DOHH2 (cell line): Measurements from ENCODE around the gene RD3L.
A peak's percentile ranks its signal among the peaks of the same experiment; 100 is the strongest.

Experiments used
- H3F3A ChIP-seq: fragments of 200-600 bp; sonication (generic), shearing (Covaris generic); 2 replicates; pipeline ENCODE4 v1.6.0; 2016; ENCODE audit warnings: antibody characterized with exemption, mild to moderate bottlenecking; ENCODE audit not compliant: control insufficient read depth, insufficient read depth
- H3K27ac ChIP-seq: fragments of 200-600 bp; sonication (generic); 2 replicates; pipeline ENCODE4 v1.5.1; 2014; ENCODE audit warnings: low read depth, mild to moderate bottlenecking, low read length, moderate library complexity
- H3K27me3 ChIP-seq: fragments of 200-600 bp; sonication (generic); 2 replicates; pipeline ENCODE4 v1.6.1; 2014; ENCODE audit warnings: mild to moderate bottlenecking, low read length, mixed read lengths; ENCODE audit not compliant: control insufficient read depth
- H3K36me3 ChIP-seq: fragments of 200-600 bp; sonication (generic); 2 replicates; pipeline ENCODE4 v1.6.1; 2014; ENCODE audit warnings: mild to moderate bottlenecking, low read length, moderate library complexity, mixed read lengths; ENCODE audit not compliant: control insufficient read depth
- H3K4me1 ChIP-seq: fragments of 200-600 bp; sonication (generic); 2 replicates; pipeline ENCODE4 v1.6.1; 2014; ENCODE audit warnings: mild to moderate bottlenecking, low read length, mixed read lengths; ENCODE audit not compliant: control insufficient read depth
- H3K4me2 ChIP-seq: fragments of 200-600 bp; sonication (generic); 2 replicates; pipeline ENCODE4 v1.6.0; 2014; ENCODE audit warnings: mild to moderate bottlenecking, low read length, moderate library complexity
- H3K4me3 ChIP-seq: fragments of 200-600 bp; sonication (generic); 2 replicates; pipeline ENCODE4 v1.5.1; 2014; ENCODE audit warnings: mild to moderate bottlenecking, low read length, mixed read lengths
- H3K79me2 ChIP-seq: fragments of 200-600 bp; sonication (generic); 2 replicates; pipeline ENCODE4 v1.6.1; 2014; ENCODE audit warnings: mild to moderate bottlenecking, low read length, mixed read lengths; ENCODE audit not compliant: control insufficient read depth
- H3K9me2 ChIP-seq: fragments of 200-600 bp; sonication (generic); replicated peaks from 2 replicates; pipeline ENCODE4 v1.6.1; 2014; ENCODE audit warnings: mild to moderate bottlenecking, low read length, mixed read lengths; ENCODE audit not compliant: control insufficient read depth
- H3K9me3 ChIP-seq: fragments of 200-600 bp; sonication (generic); 2 replicates; pipeline ENCODE4 v1.6.1; 2014; ENCODE audit warnings: antibody characterized with exemption, low read length, mixed read lengths; ENCODE audit not compliant: control insufficient read depth, insufficient read depth
- H4K20me1 ChIP-seq: fragments of 200-600 bp; sonication (generic); 2 replicates; pipeline ENCODE4 v1.6.0; 2014; ENCODE audit warnings: low read depth, mild to moderate bottlenecking, antibody characterized with exemption, low read length, moderate library complexity; ENCODE audit not compliant: control insufficient read depth, insufficient read depth
- EZH2phosphoT487 ChIP-seq: fragments of 200-600 bp; sonication (generic); IDR thresholded peaks from 2 replicates; pipeline ENCODE4 v1.6.1; 2017; ENCODE audit warnings: borderline replicate concordance, mild to moderate bottlenecking, antibody characterized with exemption, low read length, moderate library complexity, mixed read lengths
- TF ChIP-seq, protein P1 (sequence below): fragments of 200-600 bp; sonication (generic); IDR thresholded peaks from one replicate; pipeline ENCODE4 v1.5.1; 2014; ENCODE audit warnings: antibody characterized with exemption, mild to moderate bottlenecking, low read depth, low read length; ENCODE audit not compliant: poor library complexity, severe bottlenecking

RD3L gene

GRCh38 chr14:103915616-103916015 lies 26.7 kb downstream of the RD3L start:
- peaks cover 4% of the 10 kb centered on the region; the same call in 1 of the 2 replicates for H3K4me1 ChIP-seq
- TF ChIP-seq, protein P1, sequence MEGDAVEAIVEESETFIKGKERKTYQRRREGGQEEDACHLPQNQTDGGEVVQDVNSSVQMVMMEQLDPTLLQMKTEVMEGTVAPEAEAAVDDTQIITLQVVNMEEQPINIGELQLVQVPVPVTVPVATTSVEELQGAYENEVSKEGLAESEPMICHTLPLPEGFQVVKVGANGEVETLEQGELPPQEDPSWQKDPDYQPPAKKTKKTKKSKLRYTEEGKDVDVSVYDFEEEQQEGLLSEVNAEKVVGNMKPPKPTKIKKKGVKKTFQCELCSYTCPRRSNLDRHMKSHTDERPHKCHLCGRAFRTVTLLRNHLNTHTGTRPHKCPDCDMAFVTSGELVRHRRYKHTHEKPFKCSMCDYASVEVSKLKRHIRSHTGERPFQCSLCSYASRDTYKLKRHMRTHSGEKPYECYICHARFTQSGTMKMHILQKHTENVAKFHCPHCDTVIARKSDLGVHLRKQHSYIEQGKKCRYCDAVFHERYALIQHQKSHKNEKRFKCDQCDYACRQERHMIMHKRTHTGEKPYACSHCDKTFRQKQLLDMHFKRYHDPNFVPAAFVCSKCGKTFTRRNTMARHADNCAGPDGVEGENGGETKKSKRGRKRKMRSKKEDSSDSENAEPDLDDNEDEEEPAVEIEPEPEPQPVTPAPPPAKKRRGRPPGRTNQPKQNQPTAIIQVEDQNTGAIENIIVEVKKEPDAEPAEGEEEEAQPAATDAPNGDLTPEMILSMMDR: no peak
- no peak for TF ChIP-seq EZH2phosphoT487
- H3K4me2 ChIP-seq: no peak overlapping the region
- no peaks in the 10 kb centered on the region for H3K9me3 ChIP-seq
- H3K79me2 ChIP-seq: peaks cover 53% of the 10 kb centered on the region
- no peak overlapping the region for H3K4me3 ChIP-seq
- H3K27me3 ChIP-seq: no peaks in the 10 kb centered on the region
- peaks cover 2% of the 10 kb centered on the region for H4K20me1 ChIP-seq
- no peaks in the 10 kb centered on the region for H3K9me2 ChIP-seq
- no peak overlapping the region for H3K27ac ChIP-seq
- H3F3A ChIP-seq: 0 out of 2 replicates have a peak, but pooled peaks cover 4% of the 10 kb centered on the region
- peaks cover 65% of the 10 kb centered on the region for H3K36me3 ChIP-seq

DNA sequence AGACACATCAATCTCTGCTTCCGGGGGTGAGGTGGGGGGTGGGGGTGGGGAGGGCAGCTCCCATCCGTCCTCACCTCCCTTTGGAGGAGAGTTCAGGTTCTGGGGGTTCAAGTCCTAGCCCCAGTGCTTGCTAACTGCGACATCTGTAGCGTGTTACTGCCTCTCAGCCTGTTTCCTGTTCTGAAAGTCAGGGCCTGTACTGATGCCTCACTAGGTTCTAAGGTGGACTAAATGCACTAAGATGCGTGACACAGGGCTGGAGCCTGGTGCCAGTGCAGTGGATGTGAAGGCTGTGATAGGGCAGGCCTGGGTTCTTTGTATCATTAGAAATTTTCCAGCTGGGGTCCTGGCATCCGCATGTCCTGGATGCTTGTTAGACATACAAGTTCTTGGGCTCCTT lies 31.3 kb downstream of the RD3L start:
- H3K9me3 ChIP-seq: no peaks in the 10 kb centered on the region
- peaks cover 40% of the 10 kb centered on the region for H3K36me3 ChIP-seq
- no peak overlapping the region for H3K4me2 ChIP-seq
- peaks cover 7% of the 10 kb centered on the region for H3K79me2 ChIP-seq
- no peaks in the 10 kb centered on the region for H3K27me3 ChIP-seq
- no peaks in the 10 kb centered on the region for H3K9me2 ChIP-seq
- H4K20me1 ChIP-seq: no peaks in the 10 kb centered on the region
- H3K4me1 ChIP-seq: peaks cover 7% of the 10 kb centered on the region; the same call in 1 of the 2 replicates
- TF ChIP-seq, protein P1: no peak
- no peak for TF ChIP-seq EZH2phosphoT487
- H3K4me3 ChIP-seq: no peak overlapping the region
- 0 out of 2 replicates have a peak, but pooled peaks cover 4% of the 10 kb centered on the region for H3F3A ChIP-seq
- no peak overlapping the region for H3K27ac ChIP-seq

DNA sequence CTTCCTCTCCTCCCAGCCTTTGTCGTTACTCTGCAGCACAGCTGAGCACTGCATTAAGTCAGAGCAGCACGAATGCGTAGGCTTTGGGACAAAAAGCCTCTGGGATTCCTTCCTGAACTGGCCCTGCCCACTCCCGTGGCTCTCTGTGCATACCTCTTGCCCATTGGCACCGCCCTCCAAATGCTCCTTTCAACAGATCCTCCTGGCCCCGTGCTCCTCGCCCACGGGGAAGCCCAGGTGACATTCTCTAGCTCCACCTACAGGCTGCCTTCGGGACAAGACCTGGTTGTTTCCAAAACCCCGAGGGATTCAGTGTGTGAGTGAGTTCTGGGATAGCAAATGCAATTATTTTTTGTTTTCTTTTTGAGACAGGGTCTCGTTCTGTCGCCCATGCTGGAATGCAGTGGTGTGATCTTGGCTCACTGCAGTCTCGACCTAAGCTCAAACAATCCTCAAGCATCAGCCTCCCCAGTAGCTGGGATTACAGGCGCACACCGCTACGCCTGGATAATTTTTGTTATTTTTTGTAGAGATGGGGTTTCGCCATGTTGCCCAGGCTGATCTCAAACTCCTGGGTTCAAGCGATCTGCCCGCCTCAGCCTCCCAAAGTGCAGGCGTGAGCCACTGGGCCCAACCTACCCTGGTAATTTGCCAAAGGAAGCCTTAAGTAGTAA lies 31.9 kb downstream of the RD3L start:
- TF ChIP-seq, protein P1: peak; percentile 80
- no peak for TF ChIP-seq EZH2phosphoT487
- 0 out of 2 replicates have a peak, but pooled peaks cover 4% of the 10 kb centered on the region for H3F3A ChIP-seq
- peaks cover 7% of the 10 kb centered on the region; the same call in 1 of the 2 replicates for H3K4me1 ChIP-seq
- H3K9me2 ChIP-seq: no peaks in the 10 kb centered on the region
- H3K27me3 ChIP-seq: no peaks in the 10 kb centered on the region
- no peak overlapping the region for H3K4me3 ChIP-seq
- H3K36me3 ChIP-seq: peaks cover 35% of the 10 kb centered on the region
- no peak overlapping the region for H3K4me2 ChIP-seq
- no peaks in the 10 kb centered on the region for H3K9me3 ChIP-seq
- no peaks in the 10 kb centered on the region for H4K20me1 ChIP-seq
- no peak overlapping the region for H3K27ac ChIP-seq
- H3K79me2 ChIP-seq: peaks cover 2% of the 10 kb centered on the region; the same call in 1 of the 2 replicates
